ENCODE measurements around the gene CFAP58.

The CFAP58 gene

GRCh38 chr10:104483582-104483981 lies 129.9 kb downstream of the CFAP58 start:
- DNase-seq (ENCODE audit: low read depth, low spot score): no peak

- no peak for DNase-seq (ENCODE audit: low read depth, low spot score)
Measured at GRCh38 chr10:104485632-104486031, 132.0 kb downstream of the CFAP58 start.

GRCh38 chr10:104486803-104487202 lies 133.2 kb downstream of the CFAP58 start:
- no peak for DNase-seq (ENCODE audit: low read depth, low spot score)

- DNase-seq (ENCODE audit: low read depth, low spot score): no peak
Measured at GRCh38 chr10:104487794-104488438, 134.3 kb downstream of the CFAP58 start.

GRCh38 chr10:104488439-104488832 lies 134.8 kb downstream of the CFAP58 start:
- no peak for DNase-seq (ENCODE audit: low read depth, low spot score)

- DNase-seq (ENCODE audit: low read depth, low spot score): no peak
Measured at GRCh38 chr10:104492329-104492940, 138.8 kb downstream of the CFAP58 start.

- no peak for DNase-seq (ENCODE audit: low read depth, low spot score)
Measured at GRCh38 chr10:104498347-104499081, 144.9 kb downstream of the CFAP58 start.

- DNase-seq (ENCODE audit: low read depth, low spot score): no peak
Measured at GRCh38 chr10:104501449-104501848, 147.8 kb downstream of the CFAP58 start.

- no peak for DNase-seq (ENCODE audit: low read depth, low spot score)
Measured at GRCh38 chr10:104501864-104502579, 148.4 kb downstream of the CFAP58 start.

- DNase-seq (ENCODE audit: low read depth, low spot score): no peak
Measured at GRCh38 chr10:104502907-104503306, 149.3 kb downstream of the CFAP58 start.
